ENCODE measurements around the gene MRPS23. TPM values are rescaled to one million over a fixed set of nuclear protein-coding genes. Genes with fewer than 3 reads are reported as not detected.
A peak's percentile ranks its signal among the peaks of the same experiment; 100 is the strongest.

MRPS23 gene
- total and polyA plus RNA-seq, 2 of the 13 experiments (the other 11 are each of a cell fraction or from before 2014, with no cell fraction given), result 63.2 to 181 TPM

DNA sequence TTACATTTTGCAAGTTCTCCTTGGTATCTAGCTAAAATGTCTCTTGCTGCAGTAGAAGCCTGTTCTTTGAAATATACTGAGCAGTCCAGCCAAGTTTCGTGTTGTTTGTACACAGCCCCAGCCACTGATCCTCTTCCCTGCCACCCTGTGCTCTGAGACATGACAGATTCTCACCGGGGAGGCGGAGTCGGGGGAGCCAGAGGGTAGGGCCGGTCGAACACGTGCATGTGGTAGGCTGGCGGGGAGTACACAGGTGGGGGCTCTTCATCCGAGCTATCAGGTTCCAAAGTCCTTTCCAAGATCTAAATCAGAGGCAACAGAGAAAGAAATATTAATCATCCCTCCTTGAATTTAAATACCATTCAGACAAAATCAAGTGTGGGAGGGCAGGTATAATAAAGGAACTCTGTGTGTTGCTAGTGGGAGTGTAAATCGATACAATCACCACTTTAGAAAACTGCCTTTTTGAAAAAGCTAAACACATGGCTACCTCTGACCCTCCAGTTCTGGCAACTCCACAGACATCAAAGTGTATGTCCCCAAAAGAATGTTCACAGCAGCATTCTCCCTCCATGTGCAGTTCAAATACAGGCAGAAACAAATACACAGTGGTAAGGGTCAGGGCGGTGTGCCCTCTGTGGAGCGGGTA is 29.7 kb upstream of the MRPS23 start (continued):
- TF ChIP-seq, protein P1, sequence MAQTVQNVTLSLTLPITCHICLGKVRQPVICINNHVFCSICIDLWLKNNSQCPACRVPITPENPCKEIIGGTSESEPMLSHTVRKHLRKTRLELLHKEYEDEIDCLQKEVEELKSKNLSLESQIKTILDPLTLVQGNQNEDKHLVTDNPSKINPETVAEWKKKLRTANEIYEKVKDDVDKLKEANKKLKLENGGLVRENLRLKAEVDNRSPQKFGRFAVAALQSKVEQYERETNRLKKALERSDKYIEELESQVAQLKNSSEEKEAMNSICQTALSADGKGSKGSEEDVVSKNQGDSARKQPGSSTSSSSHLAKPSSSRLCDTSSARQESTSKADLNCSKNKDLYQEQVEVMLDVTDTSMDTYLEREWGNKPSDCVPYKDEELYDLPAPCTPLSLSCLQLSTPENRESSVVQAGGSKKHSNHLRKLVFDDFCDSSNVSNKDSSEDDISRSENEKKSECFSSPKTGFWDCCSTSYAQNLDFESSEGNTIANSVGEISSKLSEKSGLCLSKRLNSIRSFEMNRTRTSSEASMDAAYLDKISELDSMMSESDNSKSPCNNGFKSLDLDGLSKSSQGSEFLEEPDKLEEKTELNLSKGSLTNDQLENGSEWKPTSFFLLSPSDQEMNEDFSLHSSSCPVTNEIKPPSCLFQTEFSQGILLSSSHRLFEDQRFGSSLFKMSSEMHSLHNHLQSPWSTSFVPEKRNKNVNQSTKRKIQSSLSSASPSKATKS (CRISPR knock-in tag; IDR thresholded peaks at IDR 0.05), result no peak; the same call in 1 of the 2 replicates
- TF ChIP-seq SRY (CRISPR knock-in tag; IDR thresholded peaks at IDR 0.05), result no peak
- TF ChIP-seq ZNF224 (CRISPR knock-in tag; IDR thresholded peaks at IDR 0.05), result 0 out of 2 replicates have a peak, but pooled peaks have one; percentile 23
- TF ChIP-seq TEAD3 (CRISPR knock-in tag; optimal IDR thresholded peaks at IDR 0.05; ENCODE audit: borderline replicate concordance), result peak; percentile 39
- TF ChIP-seq, protein P2, sequence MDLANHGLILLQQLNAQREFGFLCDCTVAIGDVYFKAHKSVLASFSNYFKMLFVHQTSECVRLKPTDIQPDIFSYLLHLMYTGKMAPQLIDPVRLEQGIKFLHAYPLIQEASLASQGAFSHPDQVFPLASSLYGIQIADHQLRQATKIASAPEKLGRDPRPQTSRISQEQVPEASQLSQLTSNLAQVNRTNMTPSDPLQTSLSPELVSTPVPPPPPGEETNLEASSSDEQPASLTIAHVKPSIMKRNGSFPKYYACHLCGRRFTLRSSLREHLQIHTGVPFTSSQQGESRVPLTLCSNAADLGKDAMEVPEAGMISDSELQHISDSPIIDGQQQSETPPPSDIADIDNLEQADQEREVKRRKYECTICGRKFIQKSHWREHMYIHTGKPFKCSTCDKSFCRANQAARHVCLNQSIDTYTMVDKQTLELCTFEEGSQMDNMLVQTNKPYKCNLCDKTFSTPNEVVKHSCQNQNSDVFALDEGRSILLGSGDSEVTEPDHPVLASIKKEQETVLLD (CRISPR knock-in tag; IDR thresholded peaks at IDR 0.05; ENCODE audit: low read depth), result peak; percentile 72
- no peak for TF ChIP-seq CENPT (CRISPR knock-in tag; IDR thresholded peaks at IDR 0.05; ENCODE audit: low read depth)
- TF ChIP-seq, protein P3, sequence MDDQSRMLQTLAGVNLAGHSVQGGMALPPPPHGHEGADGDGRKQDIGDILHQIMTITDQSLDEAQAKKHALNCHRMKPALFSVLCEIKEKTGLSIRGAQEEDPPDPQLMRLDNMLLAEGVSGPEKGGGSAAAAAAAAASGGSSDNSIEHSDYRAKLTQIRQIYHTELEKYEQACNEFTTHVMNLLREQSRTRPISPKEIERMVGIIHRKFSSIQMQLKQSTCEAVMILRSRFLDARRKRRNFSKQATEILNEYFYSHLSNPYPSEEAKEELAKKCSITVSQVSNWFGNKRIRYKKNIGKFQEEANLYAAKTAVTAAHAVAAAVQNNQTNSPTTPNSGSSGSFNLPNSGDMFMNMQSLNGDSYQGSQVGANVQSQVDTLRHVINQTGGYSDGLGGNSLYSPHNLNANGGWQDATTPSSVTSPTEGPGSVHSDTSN (CRISPR knock-in tag; IDR thresholded peaks at IDR 0.05; ENCODE audit: borderline replicate concordance), result no peak
- no peak for TF ChIP-seq CCDC6 (CRISPR knock-in tag; IDR thresholded peaks at IDR 0.05)
- TF ChIP-seq SP4 (CRISPR knock-in tag; IDR thresholded peaks at IDR 0.05), result no peak
- peak; percentile 37; the same call in 1 of the 2 replicates for TF ChIP-seq ISL2 (CRISPR knock-in tag; IDR thresholded peaks at IDR 0.05)
- TF ChIP-seq SMC3 (IDR thresholded peaks at IDR 0.05; ENCODE audit: low read length), result no peak
- no peak for TF ChIP-seq NFKBIZ (CRISPR knock-in tag; IDR thresholded peaks at IDR 0.05)
- TF ChIP-seq FOXA1 (IDR thresholded peaks at IDR 0.05), result no peak
- no peak for TF ChIP-seq FOXA1 (CRISPR knock-in tag; IDR thresholded peaks at IDR 0.05)
- no peak for TF ChIP-seq ZNF558 (CRISPR knock-in tag; IDR thresholded peaks at IDR 0.05; ENCODE audit: borderline replicate concordance)
- TF ChIP-seq, protein P4, sequence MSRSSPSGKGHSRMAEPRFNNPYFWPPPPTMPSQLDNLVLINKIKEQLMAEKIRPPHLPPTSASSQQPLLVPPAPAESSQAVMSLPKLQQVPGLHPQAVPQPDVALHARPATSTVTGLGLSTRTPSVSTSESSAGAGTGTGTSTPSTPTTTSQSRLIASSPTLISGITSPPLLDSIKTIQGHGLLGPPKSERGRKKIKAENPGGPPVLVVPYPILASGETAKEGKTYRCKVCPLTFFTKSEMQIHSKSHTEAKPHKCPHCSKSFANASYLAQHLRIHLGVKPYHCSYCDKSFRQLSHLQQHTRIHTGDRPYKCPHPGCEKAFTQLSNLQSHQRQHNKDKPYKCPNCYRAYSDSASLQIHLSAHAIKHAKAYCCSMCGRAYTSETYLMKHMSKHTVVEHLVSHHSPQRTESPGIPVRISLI (CRISPR knock-in tag; IDR thresholded peaks at IDR 0.05; ENCODE audit: borderline replicate concordance), result no peak
- no peak for TF ChIP-seq ELF4 (CRISPR knock-in tag; IDR thresholded peaks at IDR 0.05; ENCODE audit: borderline replicate concordance)
- no peak for TF ChIP-seq ZNF549 (CRISPR knock-in tag; IDR thresholded peaks at IDR 0.05)
- TF ChIP-seq TEAD2 (CRISPR knock-in tag; IDR thresholded peaks at IDR 0.05), result no peak
- TF ChIP-seq KLF12 (CRISPR knock-in tag; IDR thresholded peaks at IDR 0.05; ENCODE audit: borderline replicate concordance), result no peak
- TF ChIP-seq, protein P5, sequence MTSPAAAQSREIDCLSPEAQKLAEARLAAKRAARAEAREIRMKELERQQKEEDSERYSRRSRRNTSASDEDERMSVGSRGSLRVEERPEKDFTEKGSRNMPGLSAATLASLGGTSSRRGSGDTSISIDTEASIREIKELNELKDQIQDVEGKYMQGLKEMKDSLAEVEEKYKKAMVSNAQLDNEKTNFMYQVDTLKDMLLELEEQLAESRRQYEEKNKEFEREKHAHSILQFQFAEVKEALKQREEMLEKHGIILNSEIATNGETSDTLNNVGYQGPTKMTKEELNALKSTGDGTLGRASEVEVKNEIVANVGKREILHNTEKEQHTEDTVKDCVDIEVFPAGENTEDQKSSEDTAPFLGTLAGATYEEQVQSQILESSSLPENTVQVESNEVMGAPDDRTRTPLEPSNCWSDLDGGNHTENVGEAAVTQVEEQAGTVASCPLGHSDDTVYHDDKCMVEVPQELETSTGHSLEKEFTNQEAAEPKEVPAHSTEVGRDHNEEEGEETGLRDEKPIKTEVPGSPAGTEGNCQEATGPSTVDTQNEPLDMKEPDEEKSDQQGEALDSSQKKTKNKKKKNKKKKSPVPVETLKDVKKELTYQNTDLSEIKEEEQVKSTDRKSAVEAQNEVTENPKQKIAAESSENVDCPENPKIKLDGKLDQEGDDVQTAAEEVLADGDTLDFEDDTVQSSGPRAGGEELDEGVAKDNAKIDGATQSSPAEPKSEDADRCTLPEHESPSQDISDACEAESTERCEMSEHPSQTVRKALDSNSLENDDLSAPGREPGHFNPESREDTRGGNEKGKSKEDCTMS (CRISPR knock-in tag; conservative IDR thresholded peaks at IDR 0.05), result no peak

All from HepG2 (cell line).